Stimulated activated CD8-positive, alpha-beta memory T cell treated with anti-CD3 and anti-CD28 coated beads, Interleukin-15, amount 100 ng/mL, for 24 hours (primary cell): Measurements from ENCODE around the gene ADAT1.

Experiments used
- DNase-seq: peaks from one replicate; pipeline ENCODE4 v3.0.0-alpha.2; 2020; ENCODE audit warnings: low read depth

The ADAT1 gene

GRCh38 chr16:75576384-75576811 is 46.7 kb downstream of the ADAT1 start:
- no peak for DNase-seq

GRCh38 chr16:75575958-75576357 is 47.1 kb downstream of the ADAT1 start:
- no peak for DNase-seq

DNA sequence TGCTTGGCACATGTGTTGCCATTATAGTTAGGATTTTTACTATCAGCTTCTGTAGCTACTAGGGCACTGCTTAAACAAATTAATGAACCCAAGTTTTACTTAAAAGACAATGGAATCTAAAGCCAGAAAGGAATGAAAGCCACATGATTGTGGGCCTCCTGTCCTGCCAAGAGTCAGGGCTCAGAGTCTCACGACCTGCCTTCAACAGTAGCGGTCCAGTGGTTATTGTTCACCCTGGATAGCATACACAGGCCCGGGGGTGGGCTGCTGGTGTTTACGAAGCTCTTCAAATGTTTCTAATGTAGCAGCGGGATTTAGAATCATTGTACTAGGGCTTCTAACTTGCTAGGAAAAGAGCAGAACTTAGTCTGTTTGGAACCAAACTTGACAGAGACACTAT is 49.1 kb downstream of the ADAT1 start:
- DNase-seq, result no peak

GRCh38 chr16:75572864-75573542 is 50.1 kb downstream of the ADAT1 start:
- DNase-seq, result no peak

- DNase-seq, result no peak
These were observed 52.5 kb downstream of the ADAT1 start for GRCh38 chr16:75570396-75571065.

- no peak for DNase-seq
These were observed 55.2 kb downstream of the ADAT1 start for GRCh38 chr16:75567911-75568310.

GRCh38 chr16:75566758-75567255 is 56.3 kb downstream of the ADAT1 start:
- no peak for DNase-seq

DNA sequence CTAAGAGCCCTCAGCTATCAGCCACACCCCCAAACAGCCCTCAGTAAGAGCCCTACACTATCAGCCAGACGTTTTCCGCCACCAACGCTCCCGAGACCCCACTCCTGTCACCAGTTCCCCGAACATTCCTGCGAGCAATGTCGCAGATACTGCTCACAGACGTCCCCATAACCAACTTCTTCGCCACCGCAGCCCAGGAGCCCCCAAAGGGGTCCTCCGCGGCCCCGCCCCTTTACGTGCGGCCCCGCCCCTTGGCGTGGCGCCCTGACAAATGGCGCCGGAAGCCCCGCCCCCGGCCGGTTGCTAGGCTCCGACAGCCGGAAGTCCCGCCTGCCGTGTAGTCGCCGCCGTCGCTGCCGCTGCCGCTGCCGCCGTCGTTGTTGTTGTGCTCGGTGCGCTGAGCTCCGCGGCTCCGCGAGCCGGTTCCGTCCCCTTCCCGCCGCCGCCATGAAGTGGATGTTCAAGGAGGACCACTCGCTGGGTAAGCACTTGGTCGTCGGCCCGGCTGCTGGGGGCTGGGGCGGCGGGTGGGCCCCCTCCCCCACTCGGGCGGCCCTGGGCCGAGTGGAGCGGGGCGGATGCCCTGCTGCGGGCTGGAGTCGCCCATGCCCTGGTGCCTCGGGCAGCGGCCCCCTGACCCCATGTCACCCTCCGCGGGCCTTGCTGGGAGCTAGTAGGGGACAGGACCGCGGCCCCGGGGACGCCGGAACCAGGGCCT is 56.9 kb downstream of the ADAT1 start, which contains the start of gene GABARAPL2:
GABARAPL2 (plus strand) TSS at position 340 of the 718 bp plus-strand sequence; CDS start at position 448, 108 bp downstream.
- DNase-seq, result peak; percentile 94

- no peak for DNase-seq
These were observed 57.4 kb downstream of the ADAT1 start for GRCh38 chr16:75565640-75566039.

GRCh38 chr16:75559564-75560372 is 63.3 kb downstream of the ADAT1 start:
- no peak for DNase-seq

- no peak for DNase-seq
These were observed 64.2 kb downstream of the ADAT1 start for GRCh38 chr16:75558846-75559401.

DNA sequence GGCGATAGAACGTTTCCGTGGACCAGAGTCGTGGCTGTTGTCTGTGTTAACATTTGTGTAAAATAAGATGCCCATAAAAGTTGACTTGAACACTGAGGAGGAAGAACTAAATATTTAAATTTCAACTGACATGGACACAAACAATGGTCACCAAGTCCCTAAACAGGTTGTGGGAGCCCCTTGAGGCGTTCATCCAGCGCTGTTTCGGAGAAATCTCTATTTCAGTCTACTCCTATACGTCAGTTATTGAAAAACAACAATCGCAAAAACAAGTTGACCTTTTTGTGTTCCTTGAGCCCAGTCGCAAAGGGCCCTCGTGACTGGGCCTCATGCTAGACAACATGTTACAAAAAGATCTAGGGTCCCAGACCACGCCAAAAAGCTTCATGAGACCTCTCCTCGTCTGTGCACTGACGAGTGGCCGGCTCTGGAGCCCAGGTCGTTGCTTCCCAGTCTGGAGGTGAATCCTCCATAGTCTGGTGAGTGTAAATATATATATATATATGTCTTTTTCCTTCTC is 66.6 kb downstream of the ADAT1 start:
- DNase-seq, result no peak

DNA sequence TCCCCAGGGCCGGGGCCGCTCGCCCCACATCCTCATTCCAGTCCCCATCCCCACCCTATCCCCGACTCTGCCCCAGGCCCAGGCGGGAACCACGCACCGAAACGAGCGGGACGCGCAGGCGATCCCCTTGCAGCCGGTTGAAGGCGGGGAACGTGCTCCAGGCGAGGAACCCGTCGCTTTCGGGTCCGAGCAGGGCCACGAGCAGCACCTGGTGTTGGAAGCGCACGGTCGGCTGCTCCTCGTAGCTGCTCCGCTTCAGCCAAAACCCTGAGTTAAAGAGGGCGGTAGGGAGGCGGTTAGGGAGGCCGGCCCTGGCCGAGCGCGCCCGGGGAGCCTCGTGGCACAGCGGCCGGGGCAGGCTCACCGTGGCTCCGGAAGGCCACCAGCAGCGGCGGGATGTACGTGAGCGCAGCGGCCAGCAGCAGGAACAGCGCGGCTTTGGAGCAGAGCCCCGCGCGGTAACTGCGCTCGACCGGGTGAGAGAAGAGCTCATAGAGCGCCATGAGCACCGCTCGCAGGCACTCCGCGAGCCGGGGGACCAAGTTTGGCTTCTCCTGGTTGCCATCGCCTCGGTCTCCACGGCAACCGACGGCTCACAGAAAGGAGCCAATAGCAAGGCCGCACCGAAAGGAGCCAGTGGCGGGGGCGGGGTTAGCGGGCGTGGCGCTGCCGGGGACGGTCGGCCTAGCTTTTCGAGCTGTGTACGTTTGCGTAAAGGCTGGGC is 67.2 kb downstream of the ADAT1 start, which contains the start of gene TMEM231:
TMEM231 (minus strand) TSS at position 546 of the 724 bp plus-strand sequence; CDS start at position 503, 43 bp downstream.
- DNase-seq, result peak; percentile 92

DNA sequence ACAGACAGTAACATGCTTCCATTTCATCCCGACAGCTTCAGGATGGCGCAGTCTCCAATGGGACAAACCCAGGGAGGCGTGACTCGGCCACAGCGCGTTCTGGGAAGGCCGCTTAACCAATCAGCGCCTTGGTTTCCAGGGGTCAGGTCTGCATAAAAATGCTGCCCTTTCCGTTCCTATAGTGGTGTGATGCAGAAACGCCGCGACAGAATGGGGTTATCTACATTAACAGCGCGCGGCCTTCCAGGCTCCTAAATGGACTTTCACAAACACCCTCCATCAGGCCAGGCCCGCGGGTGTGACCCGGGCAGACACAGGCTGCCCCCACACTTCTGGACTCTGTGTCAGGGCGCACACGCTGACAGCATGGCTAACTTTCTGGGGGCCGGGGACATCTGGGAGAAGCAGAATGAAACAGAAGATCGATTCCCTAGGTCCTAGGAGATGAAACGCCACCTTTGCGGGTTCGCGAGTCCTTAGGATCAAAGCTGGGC is 67.8 kb downstream of the ADAT1 start:
- DNase-seq, result no peak

GRCh38 chr16:75552951-75553350 is 70.1 kb downstream of the ADAT1 start:
- DNase-seq, result no peak

- DNase-seq, result no peak
These were observed 72.8 kb downstream of the ADAT1 start for GRCh38 chr16:75550211-75550662.
